Endothelial cell of umbilical vein (primary cell): ENCODE data around the gene SMIM26. TPM values are rescaled to one million over a fixed set of nuclear protein-coding genes. Genes with fewer than 3 reads are reported as not detected.
"Not testable (repeated sequence)": the region's sequence is repeated elsewhere in the genome, so short reads cannot be mapped to it uniquely, and the experiment has no call there.

Experiments used
- BruUV-seq: library from RNA; stranded (reverse); fragments of 400-500 nt; replicated peaks from 2 replicates; lab custom pipeline; 2021; lab: Mats Ljungman, UMichigan
- CTCF ChIA-PET: fragments of 300-600, 350-600 bp; sonication (Branson Sonifier 250); formaldehyde crosslinking; loops from one replicate; lab custom pipeline; 2021; ENCODE audit warnings: antibody characterized with exemption, inconsistent platforms; lab: Charles Lee
- POLR2A ChIA-PET: fragments of 300-600, 350-600 bp; sonication (Branson Sonifier 250); formaldehyde crosslinking; loops from one replicate; lab custom pipeline; 2021; ENCODE audit warnings: antibody characterized with exemption, inconsistent platforms; lab: Charles Lee
- DNase-seq: peaks from one replicate; pipeline ENCODE4 v3.0.0-alpha.2; 2011; ENCODE audit warnings: low read depth, low spot score
- FAIRE-seq: peaks from 2 replicates; lab custom pipeline; 2011; peaks lifted over from hg19 to GRCh38; lab: Jason Lieb, UNC
- H2AFZ ChIP-seq: 2 replicates; pipeline ENCODE4 v1.6.0; 2012; ENCODE audit warnings: low read depth, low read length, control low read depth, inconsistent platforms
- H3K27ac ChIP-seq: 2 replicates; pipeline ENCODE4 v1.5.1; 2011; ENCODE audit warnings: low read depth, mild to moderate bottlenecking, control low read depth, low read length, moderate library complexity; ENCODE audit not compliant: insufficient read depth
- H3K27me3 ChIP-seq, 2 experiments: 2 replicates each; pipeline versions ENCODE4 v1.6.0 to v1.6.1; 2011; ENCODE audit warnings: low read length in 2 of 2, mixed read lengths in 1 of 2; ENCODE audit not compliant: control insufficient read depth in 2 of 2, insufficient read depth in 2 of 2
- H3K36me3 ChIP-seq, 2 experiments: 2 replicates in 1 of 2; 3 replicates in 1 of 2; pipeline ENCODE4 v1.5.1; 2011; ENCODE audit warnings: low read length in 2 of 2, mild to moderate bottlenecking in 1 of 2, moderate library complexity in 1 of 2; ENCODE audit not compliant: control insufficient read depth in 2 of 2, insufficient read depth in 2 of 2; ENCODE audit errors: extremely low read depth in 1 of 2
- H3K4me1 ChIP-seq: 3 replicates; pipeline ENCODE4 v1.5.1; 2011; ENCODE audit warnings: mild to moderate bottlenecking, low read length; ENCODE audit not compliant: control insufficient read depth, insufficient read depth; ENCODE audit errors: extremely low read depth
- H3K4me2 ChIP-seq: 2 replicates; pipeline ENCODE4 v1.6.1; 2011; ENCODE audit warnings: low read length, control low read depth, mixed read lengths; ENCODE audit not compliant: insufficient read depth
- H3K4me3 ChIP-seq, 3 experiments: fragments of 200-600 bp in 1 of 3; sonication (generic), shearing (Covaris generic) in 1 of 3; replicated peaks in 1 of 3; 2 replicates each; pipeline ENCODE4 v1.5.1; 2011 to 2016; ENCODE audit warnings: control low read depth in 3 of 3, low read length in 3 of 3, mild to moderate bottlenecking in 2 of 3, inconsistent platforms in 1 of 3, low read depth in 1 of 3, moderate library complexity in 1 of 3; ENCODE audit not compliant: insufficient read depth in 1 of 3
- H3K79me2 ChIP-seq: 2 replicates; pipeline ENCODE4 v1.6.0; 2012; ENCODE audit warnings: low read length, inconsistent platforms; ENCODE audit not compliant: control insufficient read depth, insufficient read depth
- H3K9ac ChIP-seq: replicated peaks from 2 replicates; pipeline ENCODE3; 2011; ENCODE audit warnings: low read length, control low read depth; ENCODE audit not compliant: insufficient read depth; ENCODE audit errors: extremely low read depth
- H3K9me1 ChIP-seq: replicated peaks from 3 replicates; pipeline ENCODE4 v1.6.0; 2011; ENCODE audit warnings: mild to moderate bottlenecking, low read length; ENCODE audit not compliant: control insufficient read depth, insufficient read depth; ENCODE audit errors: extremely low read depth
- H3K9me3 ChIP-seq: replicated peaks from 2 replicates; pipeline ENCODE4 v1.5.1; 2012; ENCODE audit warnings: low read length, inconsistent platforms; ENCODE audit not compliant: control insufficient read depth, insufficient read depth
- H4K20me1 ChIP-seq: replicated peaks from 2 replicates; pipeline ENCODE3; 2011; ENCODE audit warnings: mild to moderate bottlenecking, low read length; ENCODE audit not compliant: control insufficient read depth, insufficient read depth; ENCODE audit errors: extremely low read depth
- EZH2 ChIP-seq: IDR thresholded peaks from 2 replicates; pipeline ENCODE4 v1.6.1; 2012; ENCODE audit warnings: borderline replicate concordance, low read depth, mild to moderate bottlenecking, moderate library complexity, low read length, inconsistent platforms; ENCODE audit not compliant: severe bottlenecking
- FOS ChIP-seq: IDR thresholded peaks from 2 replicates; pipeline ENCODE4 v1.6.1; 2011; ENCODE audit warnings: mild to moderate bottlenecking, low read length, moderate library complexity, borderline replicate concordance; ENCODE audit not compliant: insufficient read depth
- GATA2 ChIP-seq: IDR thresholded peaks from 2 replicates; pipeline ENCODE4 v1.7.0; 2011; ENCODE audit warnings: low read depth, mild to moderate bottlenecking, moderate library complexity, mixed read lengths, low read length; ENCODE audit not compliant: insufficient read length, insufficient read depth
- JUN ChIP-seq: IDR thresholded peaks from 2 replicates; pipeline ENCODE4 v1.6.1; 2011; ENCODE audit warnings: borderline replicate concordance, low read depth; ENCODE audit not compliant: insufficient read length, insufficient read depth
- MAX ChIP-seq: IDR thresholded peaks from 2 replicates; pipeline ENCODE4 v1.6.1; 2011; ENCODE audit not compliant: insufficient read depth, insufficient read length
- MYC ChIP-seq: IDR thresholded peaks from one replicate; pipeline ENCODE4 v1.6.1; 2011; ENCODE audit warnings: mild to moderate bottlenecking, low read depth, low read length
- POLR2A ChIP-seq: IDR thresholded peaks from 2 replicates; pipeline ENCODE4 v1.6.1; 2012; ENCODE audit warnings: low read depth, mild to moderate bottlenecking, control low read depth, low read length
- POLR2AphosphoS5 ChIP-seq: IDR thresholded peaks from 2 replicates; pipeline ENCODE4 v1.6.1; 2012; ENCODE audit warnings: low read depth, mild to moderate bottlenecking, control low read depth, low read length, moderate library complexity; ENCODE audit not compliant: insufficient read depth
- dilution Hi-C: fragments of 300-500 bp; cut with MboI; formaldehyde crosslinking; loops from one replicate; pipeline ENCODE4 v1.15.0; 2019; ENCODE audit warnings: low sequenced_read_pairs; ENCODE audit not compliant: extremely low pct_ligation_motif_present
- intact Hi-C: fragments of 100-400 bp; cut with micrococcal nuclease; formaldehyde crosslinking; loops from one replicate; pipeline ENCODE4 v1.10.0; 2022
- polyA plus RNA-seq, 4 experiments: library from polyadenylated mRNA; depleted of rRNA in 3 of 4; stranded (reverse) in 3 of 4; unstranded in 1 of 4; fragments of >200 nt; gene quantifications; 2 replicates each; pipeline versions ENCODE4 v1.2.1 to v1.2.3, GENCODE V29; 2011 to 2012; ENCODE audit warnings: missing spikeins in 1 of 4
- total RNA-seq: library from RNA; stranded (reverse); gene quantifications from 2 replicates; pipeline ENCODE4 v1.2.3, GENCODE V29; 2021
- TF ChIP-seq, protein P1 (sequence below), 2 donors: IDR thresholded peaks; 1 replicate in 1 of 2; 2 replicates in 1 of 2; pipeline ENCODE4 v1.5.1; 2011; ENCODE audit warnings: low read length in 2 of 2, mild to moderate bottlenecking in 2 of 2, moderate library complexity in 2 of 2, control low read depth in 1 of 2, inconsistent platforms in 1 of 2, low read depth in 1 of 2; ENCODE audit not compliant: insufficient read depth in 1 of 2; ENCODE audit errors: extremely low read depth in 1 of 2

SMIM26 gene
- total and polyA plus RNA-seq, 2 donors (not counting 3 experiments of a cell fraction or from before 2014, with no cell fraction given) = 54.1 to 92.0 TPM

DNA sequence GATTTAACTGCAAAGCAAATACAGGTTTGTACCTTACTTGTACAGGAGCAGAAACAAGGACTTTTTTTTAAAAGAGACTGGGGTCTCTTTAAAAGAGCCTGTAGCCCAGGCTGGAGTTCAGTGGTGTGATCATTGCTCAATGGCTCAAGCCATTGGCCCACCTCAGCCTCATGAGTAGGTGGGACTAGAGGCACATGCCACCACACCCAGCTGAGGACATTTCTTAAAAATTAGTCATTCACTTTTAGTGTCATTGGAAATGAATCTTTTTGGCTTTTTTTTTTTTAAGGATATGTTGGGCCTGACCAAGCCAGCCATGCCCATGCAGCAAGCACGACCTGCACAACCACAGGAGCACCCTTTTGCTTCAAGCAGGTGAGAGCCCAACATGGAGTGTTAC, 42.6 kb upstream of the SMIM26 start:
- intact Hi-C loops = no loop called here
- H3K27me3 ChIP-seq = no peaks in the 10 kb centered on the region
- no peak for DNase-seq
- H3K4me2 ChIP-seq = no peak overlapping the region
- no peaks in the 10 kb centered on the region for H3K4me1 ChIP-seq
- H3K9ac ChIP-seq = no peak overlapping the region
- H3K27ac ChIP-seq = no peak overlapping the region
- H2AFZ ChIP-seq = no peak overlapping the region
- POLR2A ChIA-PET = no interaction called here
- no peaks in the 10 kb centered on the region for H4K20me1 ChIP-seq
- CTCF ChIA-PET = no interaction called here
- dilution Hi-C loops = no loop called here
- H3K4me3 ChIP-seq = no peak overlapping the region
- no peak for FAIRE-seq
- peaks cover 21 to 31% of the 10 kb centered on the region in 2 experiments for H3K36me3 ChIP-seq
- H3K9me3 ChIP-seq = no peaks in the 10 kb centered on the region
- no TSS peak for BruUV-seq
- H3K79me2 ChIP-seq = no peaks in the 10 kb centered on the region
- no peaks in the 10 kb centered on the region for H3K9me1 ChIP-seq
- TF ChIP-seq FOS = no peak
- no peak for TF ChIP-seq POLR2AphosphoS5
- no peak for TF ChIP-seq JUN
- no peak for TF ChIP-seq GATA2
- TF ChIP-seq, protein P1, sequence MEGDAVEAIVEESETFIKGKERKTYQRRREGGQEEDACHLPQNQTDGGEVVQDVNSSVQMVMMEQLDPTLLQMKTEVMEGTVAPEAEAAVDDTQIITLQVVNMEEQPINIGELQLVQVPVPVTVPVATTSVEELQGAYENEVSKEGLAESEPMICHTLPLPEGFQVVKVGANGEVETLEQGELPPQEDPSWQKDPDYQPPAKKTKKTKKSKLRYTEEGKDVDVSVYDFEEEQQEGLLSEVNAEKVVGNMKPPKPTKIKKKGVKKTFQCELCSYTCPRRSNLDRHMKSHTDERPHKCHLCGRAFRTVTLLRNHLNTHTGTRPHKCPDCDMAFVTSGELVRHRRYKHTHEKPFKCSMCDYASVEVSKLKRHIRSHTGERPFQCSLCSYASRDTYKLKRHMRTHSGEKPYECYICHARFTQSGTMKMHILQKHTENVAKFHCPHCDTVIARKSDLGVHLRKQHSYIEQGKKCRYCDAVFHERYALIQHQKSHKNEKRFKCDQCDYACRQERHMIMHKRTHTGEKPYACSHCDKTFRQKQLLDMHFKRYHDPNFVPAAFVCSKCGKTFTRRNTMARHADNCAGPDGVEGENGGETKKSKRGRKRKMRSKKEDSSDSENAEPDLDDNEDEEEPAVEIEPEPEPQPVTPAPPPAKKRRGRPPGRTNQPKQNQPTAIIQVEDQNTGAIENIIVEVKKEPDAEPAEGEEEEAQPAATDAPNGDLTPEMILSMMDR (IDR thresholded peaks at IDR 0.05; ENCODE audit: extremely low read depth in 1 of 2, insufficient read depth in 1 of 2, low read depth in 1 of 2, low read length in 2 of 2) = no peak
- no peak for TF ChIP-seq MYC
- TF ChIP-seq POLR2A = no peak
- no peak for TF ChIP-seq MAX
- no peak for TF ChIP-seq EZH2

- H3K27ac ChIP-seq, CTCF ChIA-PET: not testable (repeated sequence)
Observed at GRCh38 chr20:18526761-18527160, 40.5 kb upstream of the SMIM26 start.

More at GRCh38 chr20:18526761-18527160, 40.5 kb upstream of the SMIM26 start:
- dilution Hi-C loops, H3K9ac ChIP-seq, H3K79me2 ChIP-seq, H3K4me3 ChIP-seq, FAIRE-seq, DNase-seq, H3K4me2 ChIP-seq, H2AFZ ChIP-seq, BruUV-seq, intact Hi-C loops, POLR2A ChIA-PET, H3K9me3 ChIP-seq, H4K20me1 ChIP-seq, H3K4me1 ChIP-seq, H3K27me3 ChIP-seq, H3K9me1 ChIP-seq: not testable (repeated sequence)
- H3K36me3 ChIP-seq = peaks cover 23 to 40% of the 10 kb centered on the region in 2 experiments
